ENCODE data around the gene CD300C. TPM values are rescaled to one million over a fixed set of nuclear protein-coding genes. Genes with fewer than 3 reads are reported as not detected.

CD300C gene
- total RNA-seq, 1 experiment from 2014 or later: not detected

DNA sequence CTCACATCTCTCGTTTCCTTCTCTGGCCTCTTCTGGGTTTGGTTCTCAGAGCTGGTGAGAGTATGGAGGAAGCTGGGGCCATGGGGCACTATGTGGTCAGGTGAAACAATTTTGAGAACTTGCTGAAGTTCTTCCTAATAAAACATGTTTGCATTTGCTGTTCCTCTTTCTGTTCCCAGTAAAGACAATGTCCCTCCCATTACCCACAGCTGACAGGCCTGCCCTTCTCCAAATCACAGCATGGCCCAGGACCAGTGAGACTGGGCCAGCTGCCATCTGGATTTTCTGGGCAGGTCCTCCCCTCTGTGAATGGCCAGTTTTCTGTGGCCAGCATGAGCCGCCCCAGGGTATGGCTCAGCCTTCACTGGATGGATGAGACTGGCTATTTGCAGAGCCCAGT, 21.5 kb upstream of the CD300C start, which contains the start of gene CD300H:
TSS of gene CD300H (minus strand) at position 113 of the 400 bp plus-strand sequence.
- Histone ChIP-seq H3K9me3 (ENCODE audit: low read depth, low read length, poor library complexity, severe bottlenecking) (no peaks in the 10 kb centered on the region), H3K27ac (ENCODE audit: low read depth, low read length, poor library complexity, severe bottlenecking) (no peak within 1 kb of the TSS), H3K4me1 (ENCODE audit: insufficient read depth, low read length, poor library complexity, severe bottlenecking) (no peaks in the 10 kb centered on the region), H3K36me3 (ENCODE audit: insufficient read depth, low read length, poor library complexity, severe bottlenecking) (no peaks in the 10 kb centered on the region), H3K4me3 (ENCODE audit: low read depth, low read length, poor library complexity, severe bottlenecking) (no peak within 1 kb of the TSS), H3K27me3 (replicated peaks; ENCODE audit: insufficient read depth, low read depth, low read length, poor library complexity) (no peaks in the 10 kb centered on the region)
- BruUV-seq (replicated peaks): no TSS peak
- TF ChIP-seq EZH2 (IDR thresholded peaks at IDR 0.05; ENCODE audit: borderline replicate concordance, low read depth, low read length, poor library complexity, severe bottlenecking): no peak
- TF ChIP-seq CTCF (conservative IDR thresholded peaks at IDR 0.05; ENCODE audit: low read depth, low read length): no peak
- DNase-seq (ENCODE audit: low spot score): no peak
- CTCF ChIA-PET: no interaction called here
- intact Hi-C loops (cut with micrococcal nuclease; ENCODE audit: unreplicated experiment): no loop called here
- POLR2A ChIA-PET (ENCODE audit: low non-redundant PET): no interaction called here

DNA sequence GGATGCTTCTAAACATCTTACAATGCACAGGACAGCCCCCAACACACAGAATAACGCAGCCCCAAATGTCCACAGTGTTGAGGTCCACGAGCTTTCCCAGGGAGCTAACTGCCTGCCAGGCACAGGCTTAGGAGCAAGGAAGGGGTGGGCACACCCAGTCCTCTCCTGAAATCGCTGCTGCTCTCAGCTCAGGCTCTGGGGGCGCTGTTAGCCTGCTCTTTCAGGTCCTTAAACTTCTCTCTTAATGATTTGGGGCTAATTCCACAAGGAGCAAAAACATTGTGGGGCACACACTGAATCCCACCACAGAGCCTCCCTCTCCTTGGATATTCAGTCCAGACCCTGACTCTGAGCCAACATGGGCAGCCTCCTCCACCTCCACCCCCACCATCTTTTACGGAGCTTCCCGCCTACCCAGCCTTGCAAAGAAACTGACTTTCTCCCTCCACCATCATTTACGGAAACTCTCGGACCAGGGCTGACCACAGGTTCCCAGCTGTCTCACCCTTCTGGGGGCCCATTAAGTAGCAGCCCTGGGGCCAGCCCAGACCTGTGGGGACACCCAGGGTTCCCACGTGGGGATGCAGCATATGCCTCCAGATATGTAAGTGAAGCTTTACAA, 20.3 kb upstream of the CD300C start:
- H3K4me1 ChIP-seq (ENCODE audit: insufficient read depth, low read length, poor library complexity, severe bottlenecking): no peaks in the 10 kb centered on the region
- H3K36me3 ChIP-seq (ENCODE audit: insufficient read depth, low read length, poor library complexity, severe bottlenecking): no peaks in the 10 kb centered on the region
- H3K4me3 ChIP-seq (ENCODE audit: low read depth, low read length, poor library complexity, severe bottlenecking): no peak overlapping the region
- intact Hi-C loops (cut with micrococcal nuclease; ENCODE audit: unreplicated experiment): no loop called here
- POLR2A ChIA-PET (ENCODE audit: low non-redundant PET): interaction anchor here (0.6 to 0.7 kb wide), 2 partner anchors 30 to 171 kb away, joined by 3 read pairs; partner anchors contain the start of gene RAB37
- CTCF ChIA-PET: interaction anchor here (0.8 to 1.0 kb wide), 3 partner anchors 15 to 187 kb away, joined by 3 to 4 read pairs (median 3); no protein-coding TSS in a partner anchor
- no peaks in the 10 kb centered on the region for H3K27me3 ChIP-seq (replicated peaks; ENCODE audit: insufficient read depth, low read depth, low read length, poor library complexity)
- no peaks in the 10 kb centered on the region for H3K9me3 ChIP-seq (ENCODE audit: low read depth, low read length, poor library complexity, severe bottlenecking)
- TF ChIP-seq CTCF (conservative IDR thresholded peaks at IDR 0.05; ENCODE audit: low read depth, low read length) (peak; percentile 85), EZH2 (IDR thresholded peaks at IDR 0.05; ENCODE audit: borderline replicate concordance, low read depth, low read length, poor library complexity, severe bottlenecking) (no peak)
- DNase-seq (ENCODE audit: low spot score): peak; percentile 58
- H3K27ac ChIP-seq (ENCODE audit: low read depth, low read length, poor library complexity, severe bottlenecking): no peak overlapping the region
- no TSS peak for BruUV-seq (replicated peaks)

DNA sequence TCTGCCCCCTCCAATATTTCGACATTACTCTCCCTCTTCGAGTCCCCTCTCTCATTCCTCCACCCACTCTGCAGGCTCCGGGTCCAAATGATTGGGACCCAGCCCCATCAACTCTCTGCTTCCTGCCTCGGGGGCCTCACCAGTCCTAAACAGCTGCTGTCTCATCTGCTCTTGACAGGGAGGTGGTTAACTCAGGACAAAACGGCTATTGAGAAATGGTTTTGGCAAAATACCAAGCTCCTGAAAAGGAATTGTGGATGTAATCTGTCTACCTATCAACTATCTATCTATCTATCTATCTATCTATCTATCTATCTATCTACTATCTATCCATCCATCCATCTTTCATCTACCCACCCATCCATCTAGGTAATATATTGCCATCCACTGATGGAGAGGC, 19.2 kb upstream of the CD300C start:
- intact Hi-C loops (cut with micrococcal nuclease; ENCODE audit: unreplicated experiment): no loop called here
- Histone ChIP-seq H3K27me3 (replicated peaks; ENCODE audit: insufficient read depth, low read depth, low read length, poor library complexity) (no peaks in the 10 kb centered on the region), H3K36me3 (ENCODE audit: insufficient read depth, low read length, poor library complexity, severe bottlenecking) (no peaks in the 10 kb centered on the region), H3K4me1 (ENCODE audit: insufficient read depth, low read length, poor library complexity, severe bottlenecking) (no peaks in the 10 kb centered on the region), H3K9me3 (ENCODE audit: low read depth, low read length, poor library complexity, severe bottlenecking) (no peaks in the 10 kb centered on the region), H3K4me3 (ENCODE audit: low read depth, low read length, poor library complexity, severe bottlenecking) (no peak overlapping the region), H3K27ac (ENCODE audit: low read depth, low read length, poor library complexity, severe bottlenecking) (no peak overlapping the region)
- no peak for TF ChIP-seq EZH2 (IDR thresholded peaks at IDR 0.05; ENCODE audit: borderline replicate concordance, low read depth, low read length, poor library complexity, severe bottlenecking)
- TF ChIP-seq CTCF (conservative IDR thresholded peaks at IDR 0.05; ENCODE audit: low read depth, low read length): no peak
- BruUV-seq (replicated peaks): no TSS peak
- POLR2A ChIA-PET (ENCODE audit: low non-redundant PET): no interaction called here
- DNase-seq (ENCODE audit: low spot score): no peak
- CTCF ChIA-PET: no interaction called here
